Embryonic facial prominence (tissue), 1 donor: ENCODE data around the gene SPEM3.

Experiments
- DNase-seq: peaks from one replicate; pipeline ENCODE4 v3.0.0-alpha.2; 2016; ENCODE audit errors: extremely low spot score

Gene SPEM3

GRCh38 chr17:7421186-7421585, 7.5 kb upstream of the SPEM3 start:
- no peak for DNase-seq

- DNase-seq = no peak
These were observed 5.0 kb upstream of the SPEM3 start for GRCh38 chr17:7423679-7424078.

DNA sequence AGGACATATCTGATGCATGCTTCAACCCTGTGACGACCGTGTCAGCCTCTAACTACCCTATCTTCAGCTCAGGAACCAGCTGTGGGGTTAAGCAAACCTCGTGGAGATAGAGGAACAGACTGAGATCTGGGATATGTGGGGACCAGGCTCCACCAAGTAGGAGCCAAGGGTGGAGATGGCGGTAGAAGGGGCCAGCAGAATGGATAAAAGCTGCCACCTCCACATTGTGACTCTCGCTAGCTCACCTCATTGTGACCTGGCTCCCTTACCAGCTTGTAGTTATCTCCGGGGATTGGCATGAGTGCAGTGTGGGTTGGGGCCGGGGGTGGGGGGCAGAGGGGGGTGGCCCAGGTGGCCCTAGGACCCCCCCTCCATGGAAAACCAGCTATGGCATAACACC, 3.3 kb upstream of the SPEM3 start, which contains the start of gene SPEM2:
Gene SPEM2, plus strand, starts transcription at position 301 of the 400 bp plus-strand sequence. Its CDS starts 73 bp downstream, at position 374.
- DNase-seq = no peak

DNA sequence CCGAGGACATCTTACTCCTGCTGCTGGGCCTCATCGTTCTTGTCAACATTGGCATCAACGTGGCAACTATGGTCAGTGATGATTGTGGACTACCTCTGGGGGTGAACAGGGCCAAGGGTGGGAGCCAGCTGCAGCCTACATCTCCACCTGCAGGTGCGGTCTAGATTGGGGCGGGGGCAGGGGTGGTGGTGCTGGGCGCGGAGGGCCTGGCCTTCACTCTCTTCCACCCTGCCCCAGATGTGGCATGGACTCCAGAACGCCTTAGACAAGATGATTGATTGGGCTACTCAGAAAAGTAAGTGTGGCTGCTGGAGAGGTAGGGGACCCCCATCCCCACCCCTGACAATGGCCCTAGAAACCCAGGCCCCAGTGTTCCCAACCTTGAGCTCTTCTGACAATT, 2.9 kb upstream of the SPEM3 start:
- no peak for DNase-seq

- no peak for DNase-seq
These were observed 2.3 kb upstream of the SPEM3 start for GRCh38 chr17:7426203-7426863.

GRCh38 chr17:7426896-7427489, 1.7 kb upstream of the SPEM3 start:
- no peak for DNase-seq

- no peak for DNase-seq
These were observed 1.1 kb upstream of the SPEM3 start for GRCh38 chr17:7427549-7427948.

DNA sequence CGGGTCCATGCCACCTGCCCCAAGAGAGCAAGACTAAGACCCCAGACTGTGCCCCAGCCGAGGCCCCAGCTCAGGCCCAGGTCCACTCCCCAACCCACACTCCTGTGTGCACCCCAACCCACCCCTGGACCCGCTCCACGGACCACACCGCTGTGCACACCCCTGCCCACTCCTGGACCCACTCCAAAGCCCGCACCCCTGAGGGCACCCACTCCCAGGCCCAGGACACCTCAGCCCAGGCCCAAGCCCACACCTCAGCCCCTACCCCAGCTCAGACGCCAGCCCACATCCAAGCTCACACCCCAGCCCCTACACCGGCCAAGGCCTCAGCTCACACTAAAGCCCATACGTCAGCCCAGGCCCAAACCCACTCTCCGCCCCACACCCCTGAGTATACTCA, 1.1 kb downstream of the SPEM3 start:
- DNase-seq = no peak

GRCh38 chr17:7431231-7431630, 2.6 kb downstream of the SPEM3 start:
- no peak for DNase-seq

- no peak for DNase-seq
These were observed 3.6 kb downstream of the SPEM3 start for GRCh38 chr17:7432296-7432695.

DNA sequence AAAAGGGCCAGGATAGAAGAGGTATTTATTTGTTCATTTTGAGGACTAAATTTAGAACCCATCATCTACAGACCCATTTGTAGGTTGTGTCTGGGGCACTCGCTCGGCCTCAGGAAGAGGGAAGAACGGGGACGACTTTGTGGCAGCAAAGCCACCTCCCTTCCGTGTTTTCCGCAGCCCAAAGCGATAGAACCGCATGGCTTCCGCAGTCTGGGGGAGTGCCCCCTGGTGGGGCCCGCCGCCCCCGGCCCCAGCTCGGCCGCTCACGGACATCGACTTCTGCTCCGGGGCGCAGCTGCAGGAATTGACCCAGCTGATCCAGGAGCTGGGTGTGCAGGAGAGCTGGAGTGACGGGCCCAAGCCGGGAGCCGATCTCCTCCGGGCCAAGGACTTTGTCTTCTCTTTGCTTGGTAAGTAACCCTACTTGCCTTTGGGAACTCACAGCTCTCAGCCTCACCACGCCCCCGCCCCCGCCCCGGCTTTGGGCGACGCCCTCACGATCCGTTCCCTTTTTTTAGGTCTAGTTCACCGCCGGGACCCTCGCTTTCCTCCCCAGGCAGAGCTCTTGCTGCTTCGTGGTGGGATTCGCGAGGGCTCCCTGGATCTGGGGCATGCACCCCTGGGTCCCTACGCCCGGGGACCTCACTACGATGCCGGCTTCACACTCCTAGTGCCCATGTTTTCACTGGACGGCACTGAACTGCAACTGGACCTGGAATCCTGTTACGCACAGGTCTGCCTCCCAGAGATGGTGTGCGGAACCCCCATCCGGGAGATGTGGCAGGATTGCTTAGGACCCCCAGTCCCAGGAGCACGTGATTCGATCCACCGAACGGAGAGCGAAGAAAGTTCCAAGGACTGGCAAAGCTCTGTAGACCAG, 7.3 kb downstream of the SPEM3 start:
- no peak for DNase-seq

DNA sequence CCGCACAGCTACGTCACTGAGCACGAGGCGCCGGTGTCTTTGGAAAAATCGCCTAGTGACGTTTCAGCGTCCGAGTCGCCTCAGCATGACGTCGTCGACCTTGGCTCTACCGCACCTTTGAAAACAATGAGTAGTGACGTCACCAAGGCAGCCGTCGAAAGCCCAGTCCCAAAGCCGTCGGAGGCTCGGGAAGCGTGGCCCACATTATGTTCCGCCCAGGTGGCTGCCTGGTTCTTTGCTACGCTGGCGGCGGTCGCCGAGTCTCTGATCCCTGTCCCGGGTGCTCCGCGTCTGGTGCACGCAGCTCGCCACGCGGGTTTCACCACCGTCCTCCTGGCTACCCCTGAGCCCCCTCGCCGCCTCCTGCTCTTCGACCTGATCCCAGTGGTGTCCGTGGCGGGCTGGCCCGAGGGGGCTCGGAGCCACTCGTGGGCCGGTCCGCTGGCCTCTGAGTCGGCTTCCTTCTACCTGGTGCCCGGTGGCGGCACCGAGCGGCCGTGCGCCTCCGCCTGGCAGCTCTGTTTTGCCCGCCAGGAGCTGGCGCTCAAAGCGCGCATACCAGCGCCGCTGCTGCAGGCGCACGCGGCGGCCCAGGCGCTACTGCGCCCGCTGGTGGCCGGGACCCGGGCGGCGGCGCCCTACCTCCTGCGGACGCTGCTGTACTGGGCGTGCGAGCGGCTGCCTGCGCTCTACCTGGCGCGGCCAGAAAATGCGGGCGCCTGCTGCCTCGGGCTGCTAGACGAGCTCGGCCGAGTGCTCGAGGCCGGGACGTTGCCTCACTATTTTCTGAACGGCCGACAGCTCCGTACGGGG, 8.1 kb downstream of the SPEM3 start:
- DNase-seq = peak; percentile 48

GRCh38 chr17:7437369-7437863, 8.8 kb downstream of the SPEM3 start:
- DNase-seq = no peak

GRCh38 chr17:7437950-7438614, 9.4 kb downstream of the SPEM3 start:
- DNase-seq = no peak

GRCh38 chr17:7438656-7439460, 10.2 kb downstream of the SPEM3 start:
- no peak for DNase-seq

- no peak for DNase-seq
These were observed 10.9 kb downstream of the SPEM3 start, which contains the start of gene FGF11 for GRCh38 chr17:7439462-7440112. Gene FGF11 (plus strand): TSS chr17:7439512. CDS start chr17:7439621, 109 bp downstream.

DNA sequence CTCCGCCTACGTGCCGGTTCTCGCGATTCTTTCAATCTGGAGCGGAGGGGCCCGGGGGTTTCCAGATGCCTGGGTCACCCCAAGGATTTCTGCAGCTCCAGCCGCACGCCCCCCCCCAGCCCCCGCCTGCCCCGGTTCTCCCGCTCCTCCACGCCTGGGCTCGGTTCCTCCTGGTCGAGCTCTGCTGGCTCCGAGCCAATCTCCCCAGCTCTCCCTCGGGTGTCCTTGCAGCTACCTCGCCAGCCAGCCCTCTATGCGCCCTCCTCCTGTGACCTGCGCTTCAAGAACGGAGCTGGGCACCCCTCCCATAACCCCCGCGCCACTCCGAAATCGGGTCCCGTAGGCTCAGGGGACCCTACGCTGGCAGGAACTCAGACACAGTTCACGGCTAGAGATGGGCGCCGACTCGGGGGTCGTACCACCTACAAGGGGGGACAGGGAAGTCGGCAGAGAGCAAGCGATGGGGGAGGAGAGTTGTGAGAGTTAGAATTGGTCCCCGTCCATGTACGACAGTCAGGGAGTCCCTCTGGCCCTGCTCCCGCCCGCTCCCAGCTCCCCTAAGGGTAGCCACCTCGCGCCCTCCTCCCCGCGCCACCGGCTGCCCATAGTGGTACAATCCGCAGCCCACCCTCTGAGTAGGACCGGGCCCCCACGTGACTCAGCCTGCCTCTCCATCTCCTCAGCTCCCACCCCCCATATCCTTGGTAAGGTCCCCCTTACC, 11.6 kb downstream of the SPEM3 start:
- peak; percentile 43 for DNase-seq

DNA sequence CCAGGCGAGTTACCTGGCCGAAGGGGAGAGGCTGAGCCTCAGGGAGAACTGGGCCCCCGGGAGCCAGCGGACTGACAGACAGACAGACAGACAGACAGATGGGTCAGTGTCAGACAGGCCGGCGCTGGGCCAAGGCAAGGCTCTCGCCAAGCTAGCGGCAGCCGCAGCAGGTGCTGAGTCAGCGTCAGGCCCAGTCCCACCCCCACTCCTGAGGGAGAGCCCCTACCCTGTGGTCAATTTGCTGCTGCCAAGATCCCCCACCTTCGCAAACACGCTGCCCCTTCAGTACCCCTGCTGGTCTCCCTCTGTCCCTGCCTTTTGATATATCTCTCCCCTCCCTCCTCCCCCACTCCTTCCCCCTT, 12.2 kb downstream of the SPEM3 start:
- DNase-seq = peak; percentile 46

- DNase-seq = no peak
These were observed 12.6 kb downstream of the SPEM3 start for GRCh38 chr17:7441266-7441665.
